HG03460 (cell line): ENCODE data around the gene ANKRD33B.

Experiments used
- ATAC-seq: cut with Tn5 transposase; IDR thresholded peaks from one replicate; pipeline ENCODE4 v1.9.1; 2021; ENCODE audit not compliant: unreplicated experiment

Gene ANKRD33B

DNA sequence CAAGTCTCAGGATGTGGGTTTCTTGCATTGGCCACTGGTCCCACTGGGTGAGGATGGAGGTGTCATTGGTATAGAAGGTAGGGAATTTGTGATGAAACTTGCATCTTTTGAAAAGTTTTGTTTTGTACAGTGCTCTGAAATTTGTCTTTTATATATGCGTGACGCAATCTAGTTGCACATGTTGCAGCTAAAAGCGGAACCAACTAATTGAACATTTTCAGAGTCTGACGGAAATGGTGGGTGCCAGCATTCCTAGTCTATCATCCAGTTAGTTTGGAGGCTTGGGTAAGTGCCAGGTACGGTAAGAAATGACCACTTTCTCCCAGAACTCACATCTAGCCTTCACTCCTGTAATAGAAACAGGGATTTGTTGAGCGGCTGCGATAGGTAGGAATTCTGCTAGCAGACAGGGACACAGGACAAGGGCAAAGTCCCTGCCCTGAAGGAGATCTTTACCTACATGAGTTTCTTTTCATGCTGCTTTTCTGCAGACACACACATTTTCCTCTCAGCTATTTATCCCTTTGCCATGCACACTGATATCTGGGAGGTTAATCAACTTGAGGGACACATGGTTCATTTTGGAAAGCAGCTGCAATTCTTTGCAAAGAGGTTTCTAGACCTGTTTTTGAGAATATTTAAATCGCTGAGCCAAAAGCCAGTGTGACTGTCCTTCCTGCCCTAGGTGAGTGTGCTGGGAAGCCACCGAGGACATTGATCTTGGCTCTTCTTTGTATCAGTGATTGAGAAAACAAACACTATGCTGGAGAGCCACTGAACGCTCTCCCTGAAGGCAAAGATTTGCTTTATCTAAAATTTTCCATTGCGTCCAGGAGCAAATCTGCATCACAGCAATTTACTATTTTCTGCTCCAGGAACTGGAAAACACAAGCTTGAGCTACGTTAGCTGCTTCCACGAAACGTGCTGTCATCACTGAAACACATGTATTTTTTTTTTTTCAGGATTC lies 107.5 kb downstream of the ANKRD33B start:
- no peak for ATAC-seq

DNA sequence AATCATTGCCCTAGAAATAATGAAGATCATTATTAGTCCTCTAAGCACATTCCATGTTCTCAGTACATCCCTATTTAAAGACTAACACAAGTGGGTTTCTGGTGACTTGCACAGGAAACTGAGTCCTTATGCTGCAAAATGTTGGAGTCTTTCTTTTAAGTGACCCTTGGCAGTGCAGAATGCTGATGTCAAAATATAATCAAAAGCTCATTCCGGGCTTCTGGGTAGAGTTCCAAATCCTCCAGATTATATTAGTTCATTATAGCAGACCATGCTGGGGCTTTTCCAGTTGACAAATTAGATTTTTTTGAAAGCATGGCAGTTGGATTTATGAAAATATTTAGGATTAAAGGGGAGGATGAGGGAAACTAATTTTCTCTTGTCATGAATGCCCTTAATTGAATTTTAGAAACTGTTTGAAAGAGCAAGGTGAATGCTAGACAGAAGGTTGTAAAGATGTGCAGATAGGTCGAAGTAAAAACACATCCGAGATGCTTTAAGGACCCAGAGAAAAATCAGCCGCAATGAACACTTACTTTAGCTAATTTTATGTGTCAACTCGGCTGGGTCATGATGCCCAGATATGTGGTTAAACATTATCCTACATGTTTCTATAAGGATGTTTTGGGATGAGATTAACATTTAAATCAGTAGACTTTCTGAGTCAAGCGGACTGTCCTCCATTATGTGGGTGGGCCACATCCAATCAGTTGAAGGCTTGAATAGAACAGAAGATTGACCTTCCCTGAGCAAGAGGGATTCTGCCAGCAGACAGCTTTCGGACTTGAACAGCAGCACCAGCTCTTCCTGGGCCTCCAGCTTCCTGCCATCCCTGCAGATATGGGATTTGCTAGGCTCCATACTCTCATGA lies 108.5 kb downstream of the ANKRD33B start:
- no peak for ATAC-seq

DNA sequence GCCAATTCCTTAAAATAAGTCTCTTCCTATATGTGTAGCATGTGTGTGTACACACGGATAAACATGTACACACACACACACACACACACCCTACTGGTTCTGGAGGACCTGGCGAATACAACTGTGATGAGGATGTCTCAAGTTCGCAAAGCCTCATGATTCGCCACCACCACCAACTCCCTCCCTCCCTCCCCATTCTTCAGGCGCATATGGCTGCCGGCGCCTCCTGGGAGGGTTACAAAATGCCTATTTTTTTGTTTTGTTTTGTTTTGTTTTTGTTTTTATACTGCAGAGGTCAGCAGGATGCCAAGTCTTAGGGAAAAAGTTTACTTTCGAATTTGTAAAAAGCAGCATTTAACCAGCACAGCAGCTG lies 109.1 kb downstream of the ANKRD33B start:
- ATAC-seq, result no peak

DNA sequence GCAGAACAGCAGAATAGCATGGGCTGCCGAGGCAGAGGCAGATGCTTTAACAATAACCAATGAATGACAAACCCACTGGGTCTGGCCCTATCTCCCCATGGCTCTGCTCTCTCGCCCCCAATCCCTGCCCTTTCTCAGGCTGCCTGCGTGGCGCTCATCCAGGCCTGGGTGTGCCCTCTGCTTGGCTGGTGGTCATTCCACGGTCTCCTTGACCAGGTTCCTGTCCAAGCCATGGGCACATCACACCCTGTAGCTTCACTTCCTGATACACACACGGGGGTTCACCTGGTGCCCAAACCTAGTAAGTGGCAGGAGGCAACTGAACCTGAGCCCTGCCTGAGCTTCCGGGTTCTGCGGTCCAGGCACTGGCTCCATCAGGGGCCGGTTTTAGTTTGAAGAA lies 109.5 kb downstream of the ANKRD33B start:
- no peak for ATAC-seq

GRCh38 chr5:10674096-10674495 lies 110.2 kb downstream of the ANKRD33B start:
- no peak for ATAC-seq

- no peak for ATAC-seq
These were observed 110.7 kb downstream of the ANKRD33B start for GRCh38 chr5:10674582-10674981.

GRCh38 chr5:10675177-10675700 lies 111.4 kb downstream of the ANKRD33B start:
- no peak for ATAC-seq

GRCh38 chr5:10676224-10676623 lies 112.4 kb downstream of the ANKRD33B start:
- no peak for ATAC-seq

DNA sequence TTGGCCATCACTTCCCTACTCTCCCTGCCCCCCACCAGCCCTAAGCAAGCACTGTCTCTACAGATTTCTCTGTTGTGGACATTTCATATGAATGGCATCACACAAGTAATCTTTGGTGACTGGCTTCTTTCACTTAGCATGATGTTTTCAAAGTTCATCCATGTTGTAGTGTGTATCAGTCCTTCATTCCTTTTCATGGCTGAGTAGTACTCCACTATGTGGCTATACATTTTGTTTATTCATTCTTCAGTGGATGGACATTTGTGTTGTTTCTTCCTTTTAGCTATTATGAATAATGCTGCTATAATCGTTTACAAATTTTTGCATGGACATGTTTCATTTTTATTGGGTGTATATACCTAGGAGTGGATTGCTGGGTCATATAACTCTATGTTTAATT lies 113.1 kb downstream of the ANKRD33B start:
- no peak for ATAC-seq

GRCh38 chr5:10677533-10677932 lies 113.7 kb downstream of the ANKRD33B start:
- ATAC-seq, result no peak

GRCh38 chr5:10678244-10678643 lies 114.4 kb downstream of the ANKRD33B start:
- no peak for ATAC-seq

DNA sequence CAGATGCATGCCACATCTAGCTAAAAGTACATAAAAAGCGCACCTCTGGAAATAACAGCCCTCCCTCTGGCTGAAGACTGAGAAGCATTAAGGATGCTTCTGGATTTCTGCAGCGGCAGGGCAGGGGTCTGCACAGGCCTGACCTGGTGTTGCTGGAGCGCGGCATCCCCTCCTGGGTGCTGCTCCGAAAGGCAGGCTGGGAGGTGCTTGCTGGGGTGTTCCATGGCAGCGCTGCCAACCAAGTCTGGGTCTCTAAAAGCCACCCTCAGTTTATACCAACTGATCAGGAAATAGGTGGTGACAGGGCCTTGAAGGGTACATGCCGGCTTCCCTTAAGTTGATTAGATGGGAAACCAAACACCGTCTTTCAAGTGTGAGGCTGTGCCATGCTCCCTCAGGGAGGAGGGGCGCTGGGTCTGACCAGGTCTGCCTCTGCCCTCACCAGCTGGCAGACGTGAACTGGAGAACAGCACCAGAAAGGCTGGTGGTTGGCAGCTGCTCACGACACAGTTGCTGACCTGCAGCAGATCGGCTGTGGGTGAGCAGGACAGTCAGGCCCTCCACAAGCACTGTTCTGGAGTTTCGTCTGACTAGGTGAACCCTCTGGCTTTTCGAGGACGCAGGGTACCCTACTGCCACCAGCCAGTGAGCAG lies 115.6 kb downstream of the ANKRD33B start:
- ATAC-seq, result no peak

- no peak for ATAC-seq
These were observed 117.1 kb downstream of the ANKRD33B start for GRCh38 chr5:10680876-10681481.

GRCh38 chr5:10681731-10682679 lies 118.1 kb downstream of the ANKRD33B start:
- no peak for ATAC-seq

- no peak for ATAC-seq
These were observed 119.1 kb downstream of the ANKRD33B start for GRCh38 chr5:10682801-10683525.

GRCh38 chr5:10684303-10685086 lies 120.6 kb downstream of the ANKRD33B start:
- ATAC-seq, result peak; percentile 34

GRCh38 chr5:10685115-10685521 lies 121.2 kb downstream of the ANKRD33B start:
- peak; percentile 67 for ATAC-seq

DNA sequence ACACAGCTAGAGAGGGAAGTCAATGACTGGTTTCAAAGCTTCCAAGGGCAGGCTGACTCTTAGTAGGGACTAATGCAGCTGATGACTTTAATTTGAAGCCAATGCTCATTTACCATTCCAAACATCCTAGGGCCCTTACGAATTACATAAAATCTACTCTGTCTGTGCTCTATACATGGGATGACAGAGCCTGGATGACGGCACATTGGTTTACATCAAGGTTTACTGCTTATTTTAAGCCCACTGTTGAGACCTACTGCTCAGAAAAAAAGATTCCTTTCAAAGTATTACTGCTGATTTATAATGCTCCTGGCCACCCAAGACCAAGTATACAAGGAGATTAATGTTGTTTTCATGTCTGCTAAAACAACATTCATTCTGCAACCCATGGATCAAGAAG lies 123.0 kb downstream of the ANKRD33B start:
- ATAC-seq, result no peak
